ENCODE results near the gene GRAMD4. TPM values are rescaled to one million over a fixed set of nuclear protein-coding genes. Genes with fewer than 3 reads are reported as not detected.

The GRAMD4 gene
- total RNA-seq, 1 experiment from 2014 or later: 38.2 TPM

DNA sequence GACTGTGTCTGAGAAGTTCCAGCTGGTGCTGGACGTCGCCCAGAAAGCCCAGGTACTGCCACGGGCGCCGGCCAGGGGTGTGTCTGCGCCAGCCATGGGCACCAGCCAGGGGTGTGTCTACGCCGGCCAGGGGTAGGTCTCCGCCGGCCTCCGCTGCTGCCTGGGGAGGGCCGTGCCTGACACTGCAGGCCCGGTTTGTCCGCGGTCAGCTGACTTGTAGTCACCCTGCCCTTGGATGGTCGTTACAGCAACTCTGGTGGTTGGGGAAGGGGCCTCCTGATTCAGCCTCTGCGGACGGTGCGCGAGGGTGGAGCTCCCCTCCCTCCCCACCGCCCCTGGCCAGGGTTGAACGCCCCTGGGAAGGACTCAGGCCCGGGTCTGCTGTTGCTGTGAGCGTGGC is 47.9 kb downstream of the GRAMD4 start:
- Histone ChIP-seq H3K27ac (no peak overlapping the region), H3K4me2 (no peak overlapping the region), H3K79me2 (ENCODE audit: low read depth) (no peaks in the 10 kb centered on the region), H3K36me3 (ENCODE audit: low read depth) (peaks cover 16% of the 10 kb centered on the region), H3K9me2 (ENCODE audit: insufficient read depth) (no peaks in the 10 kb centered on the region), H4K20me1 (ENCODE audit: insufficient read depth) (peaks cover 16% of the 10 kb centered on the region), H3K27me3 (ENCODE audit: insufficient read depth, low read depth) (no peaks in the 10 kb centered on the region), H2AFZ (no peak overlapping the region), H3K4me1 (replicated peaks; ENCODE audit: insufficient read depth) (no peaks in the 10 kb centered on the region), H3K9me3 (ENCODE audit: insufficient read depth, low read depth) (no peaks in the 10 kb centered on the region), H3F3A (ENCODE audit: insufficient read depth, low read depth) (peaks cover 4% of the 10 kb centered on the region; the same call in 1 of the 2 replicates), H3K4me3 (no peak overlapping the region)
- POLR2A ChIA-PET (ENCODE audit: unreplicated experiment): no interaction called here
- CTCF ChIA-PET: no interaction called here
- intact Hi-C loops (cut with micrococcal nuclease; ENCODE audit: unreplicated experiment): loop anchor here (10.0 kb wide), 1 partner anchor 103 kb away; no protein-coding TSS in a partner anchor
- no peak for DNase-seq
- BruUV-seq (replicated peaks): no TSS peak
- TF ChIP-seq EZH2 (IDR thresholded peaks at IDR 0.05; ENCODE audit: low read depth) (no peak), CTCF (conservative IDR thresholded peaks at IDR 0.05) (no peak)

DNA sequence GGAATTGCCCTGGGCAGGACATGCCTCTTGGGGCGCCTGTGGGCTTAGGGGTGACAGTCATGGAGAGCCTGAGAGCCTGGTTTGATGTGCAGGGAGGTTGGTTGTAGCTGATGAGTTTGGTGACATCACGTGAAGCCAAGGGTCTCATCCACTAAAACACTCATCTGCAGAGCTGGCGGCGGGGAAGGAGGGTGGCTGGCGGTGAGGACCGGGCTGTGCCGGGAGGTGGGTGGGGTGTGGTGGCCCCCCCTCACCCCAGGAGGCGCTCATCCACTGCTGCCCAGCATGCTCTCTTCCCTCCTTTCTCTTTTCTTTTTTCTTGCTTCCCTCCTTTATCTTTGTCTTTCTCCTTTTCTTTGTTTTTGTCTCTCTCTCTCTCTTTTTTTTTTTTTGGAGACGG is 49.0 kb downstream of the GRAMD4 start:
- no peak overlapping the region for H3K27ac ChIP-seq
- no peak for DNase-seq
- ChIA-PET CTCF (no interaction called here), POLR2A (ENCODE audit: unreplicated experiment) (no interaction called here)
- no peak overlapping the region for H3K4me3 ChIP-seq
- H2AFZ ChIP-seq: no peak overlapping the region
- H3K9me2 ChIP-seq (ENCODE audit: insufficient read depth): no peaks in the 10 kb centered on the region
- H3K4me2 ChIP-seq: no peak overlapping the region
- peaks cover 16% of the 10 kb centered on the region for H3K36me3 ChIP-seq (ENCODE audit: low read depth)
- no TSS peak for BruUV-seq (replicated peaks)
- no peaks in the 10 kb centered on the region for H3K79me2 ChIP-seq (ENCODE audit: low read depth)
- no peaks in the 10 kb centered on the region for H3K27me3 ChIP-seq (ENCODE audit: insufficient read depth, low read depth)
- peaks cover 16% of the 10 kb centered on the region for H4K20me1 ChIP-seq (ENCODE audit: insufficient read depth)
- H3K4me1 ChIP-seq (replicated peaks; ENCODE audit: insufficient read depth): no peaks in the 10 kb centered on the region
- intact Hi-C loops (cut with micrococcal nuclease; ENCODE audit: unreplicated experiment): loop anchor here (10.0 kb wide), 1 partner anchor 104 kb away; no protein-coding TSS in a partner anchor
- no peak for TF ChIP-seq EZH2 (IDR thresholded peaks at IDR 0.05; ENCODE audit: low read depth)
- no peak for TF ChIP-seq CTCF (conservative IDR thresholded peaks at IDR 0.05)
- no peaks in the 10 kb centered on the region for H3K9me3 ChIP-seq (ENCODE audit: insufficient read depth, low read depth)
- peaks cover 4% of the 10 kb centered on the region; the same call in 1 of the 2 replicates for H3F3A ChIP-seq (ENCODE audit: insufficient read depth, low read depth)

DNA sequence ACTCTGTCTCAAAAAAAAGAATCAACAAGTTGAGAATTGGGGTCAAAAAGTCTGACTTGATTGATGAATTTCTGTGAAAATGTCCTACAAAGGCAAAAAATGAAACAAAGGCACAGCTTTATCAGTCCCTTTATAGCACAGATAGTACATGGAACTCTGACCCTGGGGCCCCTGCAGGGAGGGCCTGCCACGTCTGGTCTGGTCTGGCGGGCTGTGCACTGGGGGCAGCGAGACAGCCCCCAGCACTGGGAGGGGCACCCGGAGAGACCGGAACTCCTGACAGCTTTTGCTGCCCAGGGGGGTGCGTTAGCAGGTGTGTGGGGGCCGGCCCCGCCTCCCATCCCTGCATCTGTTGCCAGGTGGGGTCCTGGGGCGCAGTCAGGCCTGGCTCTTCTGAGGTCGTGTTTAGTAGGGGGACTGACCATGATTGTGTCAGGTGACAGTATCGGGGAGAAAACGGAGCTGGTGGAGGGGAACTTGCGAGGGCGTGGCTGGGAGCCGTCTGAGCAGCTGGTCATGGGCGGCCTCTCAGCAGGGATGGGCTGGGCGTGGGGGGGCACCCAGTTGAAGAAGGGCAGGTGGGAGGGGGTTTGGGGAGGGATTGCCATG is 51.7 kb downstream of the GRAMD4 start:
- Histone ChIP-seq H3F3A (ENCODE audit: insufficient read depth, low read depth) (peaks cover 4% of the 10 kb centered on the region; the same call in 1 of the 2 replicates), H3K4me3 (no peak overlapping the region), H2AFZ (no peak overlapping the region), H3K4me1 (replicated peaks; ENCODE audit: insufficient read depth) (no peaks in the 10 kb centered on the region), H3K9me3 (ENCODE audit: insufficient read depth, low read depth) (no peaks in the 10 kb centered on the region), H3K27me3 (ENCODE audit: insufficient read depth, low read depth) (no peaks in the 10 kb centered on the region), H3K9me2 (ENCODE audit: insufficient read depth) (no peaks in the 10 kb centered on the region), H3K4me2 (no peak overlapping the region), H4K20me1 (ENCODE audit: insufficient read depth) (peaks cover 3% of the 10 kb centered on the region; the same call in 1 of the 2 replicates), H3K79me2 (ENCODE audit: low read depth) (no peaks in the 10 kb centered on the region), H3K36me3 (ENCODE audit: low read depth) (peaks cover 12% of the 10 kb centered on the region), H3K27ac (no peak overlapping the region)
- intact Hi-C loops (cut with micrococcal nuclease; ENCODE audit: unreplicated experiment): no loop called here
- BruUV-seq (replicated peaks): no TSS peak
- DNase-seq: no peak
- POLR2A ChIA-PET (ENCODE audit: unreplicated experiment): interaction anchor here (0.6 kb wide), 1 partner anchor 1918 kb away, joined by 4 read pairs; no protein-coding TSS in a partner anchor
- CTCF ChIA-PET: no interaction called here
- no peak for TF ChIP-seq CTCF (conservative IDR thresholded peaks at IDR 0.05)
- no peak for TF ChIP-seq EZH2 (IDR thresholded peaks at IDR 0.05; ENCODE audit: low read depth)
